Kidney (tissue), 14 donors: ENCODE measurements around the gene POU3F1. TPM values are rescaled to one million over a fixed set of nuclear protein-coding genes. Genes with fewer than 3 reads are reported as not detected.

Source experiments
- DNase-seq, 5 donors: peaks; one replicate each; pipeline ENCODE4 v3.0.0-alpha.2; 2013 to 2020
- FAIRE-seq: peaks from 2 replicates; lab custom pipeline; 2012; peaks lifted over from hg19 to GRCh38; lab: Jason Lieb, UNC
- H3K27ac ChIP-seq, 2 donors: one replicate each; pipeline ENCODE4 v1.7.0; 2013; ENCODE audit warnings: low read depth in 2 of 2, low read length in 2 of 2, inconsistent platforms in 1 of 2
- H3K27me3 ChIP-seq: one replicate; pipeline ENCODE4 v1.7.1; 2013; ENCODE audit warnings: low read length, inconsistent platforms; ENCODE audit not compliant: control insufficient read depth, insufficient read depth
- H3K36me3 ChIP-seq, 3 donors: one replicate each; pipeline versions ENCODE4 v1.7.0 to v1.7.1; 2013; ENCODE audit warnings: low read length in 3 of 3, control low read depth in 1 of 3, inconsistent platforms in 1 of 3; ENCODE audit not compliant: insufficient read depth in 3 of 3, control insufficient read depth in 2 of 3
- H3K4me1 ChIP-seq, 3 donors: one replicate each; pipeline versions ENCODE4 v1.7.0 to v1.7.1; 2013; ENCODE audit warnings: low read length in 3 of 3, inconsistent platforms in 1 of 3, low read depth in 1 of 3; ENCODE audit not compliant: control insufficient read depth in 2 of 3, insufficient read depth in 2 of 3
- H3K4me3 ChIP-seq, 3 donors: one replicate each; pipeline versions ENCODE4 v1.7.0 to v1.8.1; 2013; ENCODE audit warnings: low read length in 3 of 3, control low read depth in 1 of 3, inconsistent platforms in 1 of 3
- H3K9ac ChIP-seq, 3 donors: one replicate each; pipeline versions ENCODE4 v1.7.0 to v1.7.1; 2013; ENCODE audit warnings: low read length in 3 of 3, control low read depth in 1 of 3, inconsistent platforms in 1 of 3
- H3K9me3 ChIP-seq, 3 donors: one replicate each; pipeline versions ENCODE4 v1.7.0 to v1.7.1; 2013; ENCODE audit warnings: low read length in 3 of 3, control low read depth in 1 of 3, inconsistent platforms in 1 of 3; ENCODE audit not compliant: control insufficient read depth in 2 of 3, insufficient read depth in 1 of 3
- CTCF ChIP-seq: IDR thresholded peaks from 3 replicates; pipeline ENCODE4 v1.5.1; 2012; ENCODE audit warnings: mild to moderate bottlenecking, moderate library complexity, borderline replicate concordance; ENCODE audit not compliant: insufficient read depth; ENCODE audit errors: extremely low read depth
- intact Hi-C: fragments of 100-400 bp; cut with DNase I; formaldehyde crosslinking; loops from one replicate; pipeline ENCODE4 v1.11.1; 2022
- polyA plus RNA-seq: library from polyadenylated mRNA; stranded (reverse); fragments of 350-450 nt; fragmentation: Illumina TruSeq; extraction: RNeasy Lipid Tissue Mini Kit (QIAGEN cat#74804); gene quantifications from one replicate; pipeline ENCODE4 v1.2.3, GENCODE V29; 2014; ENCODE audit warnings: low read depth, low replicate concordance; ENCODE audit not compliant: insufficient read depth
- total RNA-seq: library from RNA; stranded (reverse); fragmentation: NEBNext Ultra II Directional; extraction: Animal tissue kit (Norgen Biotek cat#: 25700); gene quantifications from one replicate; pipeline ENCODE4 v1.2.1, GENCODE V29; 2021
- donor health status: control.
- donor health status: control.
- donor health status: control.
- donor health status: control.
- donor health status: control.
- donor health status: DM: yes; HTN: yes; CAD: no.
- donor health status: Normal renal cell carcinoma (clear cell type).

The POU3F1 gene
- total and polyA plus RNA-seq, 2 donors from 2014 or later = not detected

GRCh38 chr1:38009841-38010180 lies 36.8 kb downstream of the POU3F1 start:
- no peaks in the 10 kb centered on the region for H3K9me3 ChIP-seq
- no peak overlapping the region for H3K27ac ChIP-seq
- H3K4me3 ChIP-seq = no peak overlapping the region
- no peak for TF ChIP-seq CTCF
- H3K9ac ChIP-seq = no peak overlapping the region
- H3K4me1 ChIP-seq = peaks cover 0 to 17% (median 4%) of the 10 kb centered on the region in 3 donors
- H3K27me3 ChIP-seq = no peaks in the 10 kb centered on the region
- FAIRE-seq = no peak
- intact Hi-C loops = no loop called here
- no peaks in the 10 kb centered on the region for H3K36me3 ChIP-seq
- no peak for DNase-seq

GRCh38 chr1:38009088-38009840 lies 37.3 kb downstream of the POU3F1 start:
- DNase-seq (no peak), FAIRE-seq (no peak)
- TF ChIP-seq CTCF = no peak
- no peak overlapping the region for H3K9ac ChIP-seq
- H3K4me1 ChIP-seq = peaks cover 0 to 20% (median 4%) of the 10 kb centered on the region in 3 donors
- H3K36me3 ChIP-seq = no peaks in the 10 kb centered on the region
- H3K9me3 ChIP-seq = no peaks in the 10 kb centered on the region
- H3K4me3 ChIP-seq = no peak overlapping the region
- intact Hi-C loops = no loop called here
- H3K27ac ChIP-seq = no peak overlapping the region
- H3K27me3 ChIP-seq = no peaks in the 10 kb centered on the region

- TF ChIP-seq CTCF = no peak
- Histone ChIP-seq H3K4me1 (peaks cover 0 to 17% (median 0%) of the 10 kb centered on the region in 3 donors), H3K27me3 (no peaks in the 10 kb centered on the region), H3K27ac (peak overlapping the region; percentile 23 to 63), H3K36me3 (no peaks in the 10 kb centered on the region), H3K4me3 (peak overlapping the region in 2 of 3 donors; percentile 5 to 46), H3K9ac (peak overlapping the region in 2 of 3 donors; percentile 10 to 51), H3K9me3 (no peaks in the 10 kb centered on the region)
- DNase-seq (peak in 4 of 5 donors; percentile 15 to 72 (median 60)), FAIRE-seq (no peak)
- intact Hi-C loops = no loop called here
Observed at GRCh38 chr1:38006008-38006828, 40.4 kb downstream of the POU3F1 start.
